Aorta (tissue), 5 donors: ENCODE results near the gene TRAPPC3. TPM values are rescaled to one million over a fixed set of nuclear protein-coding genes. Genes with fewer than 3 reads are reported as not detected.

Experiments
- ATAC-seq: fragments of 200-7000 bp; cut with Tn5 transposase; one replicate; pipeline ENCODE4 v1.9.1; 2022; ENCODE audit warnings: moderate library complexity; ENCODE audit not compliant: low FRiP score
- DNase-seq, 2 donors: peaks; one replicate each; pipeline ENCODE4 v3.0.0-alpha.2; 2020
- H3K27ac ChIP-seq, 2 donors: one replicate each; pipeline ENCODE4 v1.5.1; 2013; ENCODE audit warnings: low read length in 2 of 2, mild to moderate bottlenecking in 2 of 2, moderate library complexity in 2 of 2, control low read depth in 1 of 2, inconsistent platforms in 1 of 2, low read depth in 1 of 2
- H3K27me3 ChIP-seq, 2 donors: one replicate each; pipeline ENCODE4 v1.6.1; 2013; ENCODE audit warnings: control low read depth in 1 of 2, low read length in 1 of 2, mild to moderate bottlenecking in 1 of 2, moderate library complexity in 1 of 2; ENCODE audit not compliant: insufficient read depth in 2 of 2, control insufficient read depth in 1 of 2
- H3K36me3 ChIP-seq, 2 donors: one replicate each; pipeline ENCODE4 v1.6.1; 2013; ENCODE audit warnings: control low read depth in 1 of 2, low read length in 1 of 2, mild to moderate bottlenecking in 1 of 2; ENCODE audit not compliant: insufficient read depth in 2 of 2, control insufficient read depth in 1 of 2
- H3K4me1 ChIP-seq, 2 donors: one replicate each; pipeline ENCODE4 v1.6.1; 2013; ENCODE audit warnings: low read length in 2 of 2, control low read depth in 1 of 2, mild to moderate bottlenecking in 1 of 2, moderate library complexity in 1 of 2; ENCODE audit not compliant: insufficient read depth in 2 of 2, control insufficient read depth in 1 of 2
- H3K4me3 ChIP-seq, 2 donors: one replicate each; pipeline ENCODE4 v1.5.1; 2013; ENCODE audit warnings: low read length in 2 of 2, control low read depth in 1 of 2, mild to moderate bottlenecking in 1 of 2
- H3K9me3 ChIP-seq: one replicate; pipeline ENCODE4 v1.6.1; 2013; ENCODE audit warnings: mild to moderate bottlenecking, low read length; ENCODE audit not compliant: control insufficient read depth
- WGBS, 2 donors: extraction: QIAGEN DNeasy Blood & Tissue Kit; methylation state at CpG; one replicate each; pipeline ENCODE4 v1.1.7; 2013; 5-methylcytosine and 5-hydroxymethylcytosine counted together
- intact Hi-C, 2 donors: fragments of 100-400 bp; cut with DNase I; formaldehyde crosslinking; loops; one replicate each; pipeline versions ENCODE4 v1.14.2 to v1.15.0; 2022
- polyA plus RNA-seq, 2 donors: library from polyadenylated mRNA; stranded (reverse); fragments of 200-250 nt; gene quantifications; one replicate each; pipeline ENCODE4 v1.2.3, GENCODE V29; 2013
- total RNA-seq, 2 donors: library from RNA; stranded (reverse); fragmentation: NEBNext Ultra II Directional; extraction: Animal tissue kit (Norgen Biotek cat#: 25700); gene quantifications; one replicate each; pipeline ENCODE4 v1.2.1, GENCODE V29; 2021
- donor health status: healthy with polysubstance abuse.
- donor health status: Bipolar disorder and iron deficiency.
- donor health status: DM: no; HTN: no; CAD: no.
- donor health status: DM: no; HTN: no; CAD: no.
- donor health status: DM: yes; HTN: yes; CAD: no.

Gene TRAPPC3
- total and polyA plus RNA-seq, 4 donors = 55.6 to 90.7 (median 71.4) TPM

- 87 to 89% methylated on average over 9 to 11 of the region's 11 CpGs for WGBS, 2 donors
- DNase-seq = no peak
- no peak overlapping the region for H3K27ac ChIP-seq
- no peak for ATAC-seq
- H3K9me3 ChIP-seq = no peaks in the 10 kb centered on the region
- intact Hi-C loops = no loop called here
- no peaks in the 10 kb centered on the region for H3K27me3 ChIP-seq
- no peak overlapping the region for H3K4me3 ChIP-seq
- H3K36me3 ChIP-seq = no peaks in the 10 kb centered on the region
- H3K4me1 ChIP-seq = no peaks in the 10 kb centered on the region
These were observed 40.1 kb downstream of the TRAPPC3 start for GRCh38 chr1:36109041-36109679.

DNA sequence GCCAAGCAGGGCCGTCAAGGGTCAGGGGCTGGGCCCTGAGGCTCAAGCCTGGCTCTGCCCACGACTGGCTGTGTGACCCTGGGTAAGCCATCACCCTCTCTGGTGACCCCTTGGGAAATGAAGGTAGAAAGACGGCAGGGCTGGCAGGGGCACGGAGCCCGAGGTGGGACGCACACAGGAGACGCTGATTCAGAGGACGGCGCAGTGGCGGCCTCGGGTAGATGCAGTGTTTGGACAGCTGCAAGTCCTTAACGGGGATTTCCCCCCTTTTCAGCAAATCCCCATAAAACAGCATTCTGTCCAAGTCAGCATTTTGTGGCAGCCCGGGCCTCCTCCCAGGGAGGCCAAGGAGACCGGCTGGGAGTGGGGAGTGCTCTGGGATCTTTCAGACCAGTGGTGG is 41.0 kb downstream of the TRAPPC3 start:
- DNase-seq (no peak), ATAC-seq (no peak)
- Histone ChIP-seq H3K4me3 (no peak overlapping the region), H3K9me3 (no peaks in the 10 kb centered on the region), H3K4me1 (no peaks in the 10 kb centered on the region), H3K36me3 (no peaks in the 10 kb centered on the region), H3K27ac (no peak overlapping the region), H3K27me3 (no peaks in the 10 kb centered on the region)
- intact Hi-C loops = no loop called here
- WGBS, 2 donors = 83 to 89% methylated on average over 14 of the region's 14 CpGs

DNA sequence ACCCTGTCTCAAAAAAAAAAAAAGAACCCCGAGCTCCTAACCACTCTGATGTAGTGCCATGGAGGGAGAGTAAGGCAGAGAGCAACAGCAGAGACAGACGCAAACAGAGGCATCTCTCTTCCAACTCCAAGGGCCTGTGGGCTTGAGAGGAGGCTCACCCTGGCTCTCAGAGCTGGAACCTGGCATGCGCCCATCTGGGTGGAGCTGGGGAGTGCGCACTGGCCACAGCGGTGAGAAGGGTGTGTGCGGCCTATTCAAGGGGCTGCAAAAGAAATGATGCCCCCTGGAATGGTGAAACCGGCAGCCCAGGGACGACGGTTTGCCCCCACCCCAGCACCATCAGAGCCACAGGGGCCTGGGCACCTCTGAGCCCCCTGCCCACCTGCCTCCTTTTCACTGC is 41.9 kb downstream of the TRAPPC3 start:
- Histone ChIP-seq H3K9me3 (no peaks in the 10 kb centered on the region), H3K27me3 (no peaks in the 10 kb centered on the region), H3K36me3 (no peaks in the 10 kb centered on the region), H3K4me1 (no peaks in the 10 kb centered on the region), H3K27ac (no peak overlapping the region), H3K4me3 (no peak overlapping the region)
- no peak for ATAC-seq
- WGBS, 2 donors = 93% methylated on average over 9 of the region's 9 CpGs
- intact Hi-C loops = loop anchor here in 1 of 2 donors (2.0 kb wide), 1 partner anchor 19 kb away; no protein-coding TSS in a partner anchor
- DNase-seq = no peak

- Histone ChIP-seq H3K27ac (no peak overlapping the region), H3K36me3 (no peaks in the 10 kb centered on the region), H3K4me3 (no peak overlapping the region), H3K9me3 (no peaks in the 10 kb centered on the region), H3K27me3 (no peaks in the 10 kb centered on the region), H3K4me1 (no peaks in the 10 kb centered on the region)
- ATAC-seq = no peak
- no peak for DNase-seq
- WGBS, 2 donors = 54 to 59% methylated on average over 5 of the region's 5 CpGs
- intact Hi-C loops = loop anchor here in 1 of 2 donors (2.0 kb wide), 1 partner anchor 21 kb away; no protein-coding TSS in a partner anchor
These were observed 43.0 kb downstream of the TRAPPC3 start for GRCh38 chr1:36106269-36106668.

- intact Hi-C loops = no loop called here
- 97 to 99% methylated on average over 5 of the region's 5 CpGs for WGBS, 2 donors
- ATAC-seq (no peak), DNase-seq (peak in 1 of 2 donors; percentile 5)
- Histone ChIP-seq H3K27ac (no peak overlapping the region), H3K4me1 (no peaks in the 10 kb centered on the region), H3K36me3 (no peaks in the 10 kb centered on the region), H3K27me3 (no peaks in the 10 kb centered on the region), H3K4me3 (no peak overlapping the region), H3K9me3 (no peaks in the 10 kb centered on the region)
These were observed 47.7 kb downstream of the TRAPPC3 start for GRCh38 chr1:36101546-36101945.

DNA sequence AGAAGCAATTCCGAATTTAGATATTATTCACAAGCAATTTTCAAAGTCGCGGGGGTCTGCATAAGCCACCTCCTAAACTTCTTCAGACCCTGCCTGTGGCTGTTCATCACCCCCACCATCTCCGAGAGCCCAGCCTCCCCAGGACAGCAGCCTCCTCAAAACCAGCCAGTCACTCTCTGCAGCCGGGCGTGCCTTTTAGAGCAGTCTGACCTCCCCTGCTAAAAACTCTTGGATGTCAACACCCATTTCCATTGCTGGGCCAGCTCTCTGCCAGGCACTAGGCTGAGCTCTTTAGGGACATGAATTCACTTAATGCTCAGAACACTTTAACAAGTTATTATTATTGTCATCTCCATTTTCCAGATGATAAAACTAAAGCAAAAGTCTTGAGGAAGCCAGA is 48.9 kb downstream of the TRAPPC3 start:
- intact Hi-C loops = no loop called here
- H3K27ac ChIP-seq = no peak overlapping the region

GRCh38 chr1:36099681-36100341 is 49.5 kb downstream of the TRAPPC3 start:
- H3K27me3 ChIP-seq = no peaks in the 10 kb centered on the region
- whole genome bisulfite sequencing, 2 donors = 33 to 36% methylated on average over 18 of the region's 18 CpGs
- no peaks in the 10 kb centered on the region for H3K9me3 ChIP-seq
- no peak overlapping the region for H3K4me3 ChIP-seq
- ATAC-seq = peak; percentile 89
- no peak overlapping the region for H3K27ac ChIP-seq
- no peaks in the 10 kb centered on the region for H3K36me3 ChIP-seq
- intact Hi-C loops = loop anchor here (1.0 to 10.0 kb wide), 6 partner anchors 34 to 325 kb away; no protein-coding TSS in a partner anchor
- DNase-seq = peak; percentile 89 to 94
- no peaks in the 10 kb centered on the region for H3K4me1 ChIP-seq

More for the DNA sequence above, 48.9 kb downstream of the TRAPPC3 start:
- H3K9me3 ChIP-seq = no peaks in the 10 kb centered on the region
- H3K36me3 ChIP-seq = no peaks in the 10 kb centered on the region
- H3K4me1 ChIP-seq = no peaks in the 10 kb centered on the region
- WGBS, 2 donors = 51 to 62% methylated on average over 6 of the region's 6 CpGs
- H3K4me3 ChIP-seq = no peak overlapping the region
- no peaks in the 10 kb centered on the region for H3K27me3 ChIP-seq
- peak in 1 of 2 donors; percentile 59 for DNase-seq
- no peak for ATAC-seq

DNA sequence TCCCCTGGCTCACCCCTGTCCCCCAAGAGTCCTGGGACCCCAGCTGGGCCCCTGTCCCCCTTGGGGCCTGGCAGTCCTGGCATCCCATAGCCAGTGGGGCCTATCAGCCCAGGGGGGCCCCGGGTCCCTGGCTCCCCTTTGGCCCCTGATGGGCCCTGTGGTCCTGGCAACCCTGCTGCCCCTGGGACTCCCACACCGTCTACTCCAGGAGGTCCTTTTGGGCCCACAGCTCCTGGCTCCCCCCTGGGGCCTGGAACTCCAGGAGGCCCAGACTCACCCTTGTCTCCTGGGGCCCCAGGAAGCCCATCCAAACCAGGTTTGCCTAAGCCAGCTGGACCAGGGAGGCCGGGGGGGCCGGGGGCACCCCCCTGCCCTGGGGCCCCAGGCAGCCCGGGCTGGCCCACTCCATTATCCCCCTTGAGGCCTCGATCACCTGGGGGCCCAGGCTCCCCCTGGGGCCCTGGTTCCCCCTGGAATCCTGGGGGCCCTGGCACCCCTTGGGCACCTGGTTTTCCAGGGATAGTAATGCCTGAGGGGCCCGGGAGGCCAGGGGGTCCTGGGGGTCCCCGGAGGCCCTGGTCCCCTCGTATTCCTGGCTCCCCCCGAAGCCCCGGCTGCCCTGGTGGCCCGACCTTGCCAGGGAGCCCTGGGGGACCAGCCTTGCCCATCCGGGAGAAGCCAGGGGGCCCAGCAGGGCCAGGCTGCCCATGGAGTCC is 50.5 kb downstream of the TRAPPC3 start:
- intact Hi-C loops = loop anchor here (1.0 to 10.0 kb wide), 6 partner anchors 35 to 326 kb away; no protein-coding TSS in a partner anchor
- DNase-seq = peak in 1 of 2 donors; percentile 41

More for the DNA sequence above, 50.5 kb downstream of the TRAPPC3 start:
- Histone ChIP-seq H3K27ac (no peak overlapping the region), H3K36me3 (peaks cover 0 to 2% of the 10 kb centered on the region in 2 donors), H3K4me3 (no peak overlapping the region), H3K9me3 (no peaks in the 10 kb centered on the region), H3K27me3 (no peaks in the 10 kb centered on the region), H3K4me1 (no peaks in the 10 kb centered on the region)
- no peak for ATAC-seq
- WGBS, 2 donors = 78 to 85% methylated on average over 13 of the region's 13 CpGs
